WTC11 (cell line): Measurements from ENCODE around the gene SDHB. TPM values are rescaled to one million over a fixed set of nuclear protein-coding genes. Genes with fewer than 3 reads are reported as not detected.

Experiments
- ATAC-seq: fragments of 200-7000 bp; cut with Tn5 transposase; 2 replicates; pipeline ENCODE4 v1.10.0; 2021; ENCODE audit warnings: mild to moderate bottlenecking, moderate library complexity
- CTCF ChIA-PET: fragments of 300-600 bp; sonication (Branson Sonifier 250); formaldehyde crosslinking; loops from one replicate; lab custom pipeline; 2021; ENCODE audit warnings: antibody characterized with exemption; lab: Charles Lee
- POLR2A ChIA-PET: fragments of 350-600 bp; sonication (Branson Sonifier 250); formaldehyde crosslinking; loops from one replicate; lab custom pipeline; 2021; ENCODE audit warnings: antibody characterized with exemption; lab: Charles Lee
- DNase-seq: peaks from one replicate; pipeline ENCODE4 v3.0.0; 2021; ENCODE audit warnings: low spot score
- H3K27ac Mint-ChIP-seq: 2 replicates; pipeline ENCODE4 v1.8.0; 2021; ENCODE audit warnings: mixed read lengths
- H3K27me3 Mint-ChIP-seq: 2 replicates; pipeline ENCODE4 v1.8.0; 2021; ENCODE audit warnings: low read depth, mild to moderate bottlenecking, moderate library complexity, mixed read lengths
- H3K36me3 Mint-ChIP-seq: 2 replicates; pipeline ENCODE4 v1.8.0; 2021; ENCODE audit warnings: mixed read lengths
- H3K4me1 Mint-ChIP-seq: 2 replicates; pipeline ENCODE4 v1.8.0; 2022; ENCODE audit warnings: mixed read lengths
- H3K4me3 Mint-ChIP-seq: 2 replicates; pipeline ENCODE4 v1.8.0; 2021; ENCODE audit warnings: mild to moderate bottlenecking, moderate library complexity, mixed read lengths
- H3K9me3 Mint-ChIP-seq: 2 replicates; pipeline ENCODE4 v1.8.0; 2021; ENCODE audit warnings: mixed read lengths
- CDX4 ChIP-seq: fragments of 250-450 bp; sonication (Bioruptor Pico); IDR thresholded peaks from 2 replicates; pipeline ENCODE4 v1.9.0; 2021; ENCODE audit warnings: moderate library complexity, mild to moderate bottlenecking, inconsistent platforms, borderline replicate concordance
- CREB1 ChIP-seq: sonication (generic); formaldehyde crosslinking; IDR thresholded peaks from 2 replicates; pipeline ENCODE4 v1.8.0; 2023; ENCODE audit warnings: mild to moderate bottlenecking, missing genetic modification reagents
- E2F1 ChIP-seq: sonication (generic); formaldehyde crosslinking; IDR thresholded peaks from 2 replicates; pipeline ENCODE4 v1.8.0; 2022; ENCODE audit warnings: mild to moderate bottlenecking, missing genetic modification reagents
- GABPB1 ChIP-seq: sonication (generic); formaldehyde crosslinking; IDR thresholded peaks from 2 replicates; pipeline ENCODE4 v1.8.1; 2023; ENCODE audit warnings: mild to moderate bottlenecking, missing genetic modification reagents
- GRHL2 ChIP-seq: fragments of 250-450 bp; sonication (Bioruptor Pico); IDR thresholded peaks from 2 replicates; pipeline ENCODE4 v1.8.0; 2022; ENCODE audit warnings: mild to moderate bottlenecking, moderate library complexity; ENCODE audit not compliant: insufficient replicate concordance, severe bottlenecking
- HMGA2 ChIP-seq: fragments of 250-450 bp; sonication (Bioruptor Pico); IDR thresholded peaks from 2 replicates; pipeline ENCODE4 v1.4.0; 2021; ENCODE audit warnings: mild to moderate bottlenecking, moderate library complexity
- NFYB ChIP-seq: sonication (generic); formaldehyde crosslinking; conservative IDR thresholded peaks from 2 replicates; pipeline ENCODE4 v1.8.0; 2022; ENCODE audit warnings: low read depth, missing genetic modification reagents
- NR1H2 ChIP-seq: sonication (generic); formaldehyde crosslinking; IDR thresholded peaks from 2 replicates; pipeline ENCODE4 v1.9.0; 2021; ENCODE audit warnings: mild to moderate bottlenecking, moderate library complexity, missing genetic modification reagents
- NR3C1 ChIP-seq: sonication (generic); formaldehyde crosslinking; conservative IDR thresholded peaks from 2 replicates; pipeline ENCODE4 v1.8.1; 2023; ENCODE audit warnings: low read depth, mild to moderate bottlenecking, missing genetic modification reagents
- OVOL2 ChIP-seq: fragments of 250-450 bp; sonication (Bioruptor Pico); IDR thresholded peaks from 2 replicates; pipeline ENCODE4 v1.9.0; 2021; ENCODE audit warnings: mild to moderate bottlenecking, borderline replicate concordance
- PREB ChIP-seq: sonication (generic); formaldehyde crosslinking; IDR thresholded peaks from 2 replicates; pipeline ENCODE4 v1.8.1; 2022; ENCODE audit warnings: mild to moderate bottlenecking, missing genetic modification reagents, moderate library complexity, borderline replicate concordance
- RELA ChIP-seq: sonication (generic); formaldehyde crosslinking; IDR thresholded peaks from 2 replicates; pipeline ENCODE4 v1.8.1; 2022; ENCODE audit warnings: missing genetic modification reagents, mild to moderate bottlenecking, borderline replicate concordance
- RORB ChIP-seq: fragments of 250-450 bp; sonication (Bioruptor Pico); IDR thresholded peaks from 2 replicates; pipeline ENCODE4 v1.9.0; 2021; ENCODE audit warnings: mild to moderate bottlenecking
- TEAD4 ChIP-seq: sonication (generic); formaldehyde crosslinking; IDR thresholded peaks from 2 replicates; pipeline ENCODE4 v1.8.0; 2022; ENCODE audit warnings: mild to moderate bottlenecking, missing genetic modification reagents
- TP53 ChIP-seq: sonication (generic); formaldehyde crosslinking; IDR thresholded peaks from 2 replicates; pipeline ENCODE4 v1.8.1; 2023; ENCODE audit warnings: mild to moderate bottlenecking, missing genetic modification reagents
- ZNF121 ChIP-seq: sonication (generic); formaldehyde crosslinking; IDR thresholded peaks from 2 replicates; pipeline ENCODE4 v1.8.0; 2023; ENCODE audit warnings: missing genetic modification reagents
- ZNF232 ChIP-seq: sonication (generic); formaldehyde crosslinking; IDR thresholded peaks from 2 replicates; pipeline ENCODE4 v1.8.0; 2022; ENCODE audit warnings: mild to moderate bottlenecking, missing genetic modification reagents
- ZNF263 ChIP-seq: sonication (generic); formaldehyde crosslinking; IDR thresholded peaks from 2 replicates; pipeline ENCODE4 v1.8.1; 2022; ENCODE audit warnings: low read depth, mild to moderate bottlenecking, moderate library complexity, missing genetic modification reagents
- ZNF281 ChIP-seq: sonication (generic); formaldehyde crosslinking; IDR thresholded peaks from 2 replicates; pipeline ENCODE4 v1.8.0; 2023; ENCODE audit warnings: mild to moderate bottlenecking, missing genetic modification reagents
- ZNF317 ChIP-seq: sonication (generic); formaldehyde crosslinking; IDR thresholded peaks from 2 replicates; pipeline ENCODE4 v1.8.1; 2023; ENCODE audit warnings: low read depth, mild to moderate bottlenecking, moderate library complexity, missing genetic modification reagents, borderline replicate concordance
- ZNF396 ChIP-seq: fragments of 250-450 bp; sonication (Bioruptor Pico); IDR thresholded peaks from 2 replicates; pipeline ENCODE4 v1.8.0; 2021; ENCODE audit warnings: mild to moderate bottlenecking, moderate library complexity, borderline replicate concordance
- ZNF423 ChIP-seq: fragments of 250-450 bp; sonication (Bioruptor Pico); IDR thresholded peaks from 2 replicates; pipeline ENCODE4 v2.1.2; 2022; ENCODE audit warnings: mild to moderate bottlenecking, moderate library complexity
- ZNF671 ChIP-seq: fragments of 250-450 bp; sonication (Bioruptor Pico); IDR thresholded peaks from 2 replicates; pipeline ENCODE4 v1.8.0; 2021; ENCODE audit warnings: mild to moderate bottlenecking
- total RNA-seq: library from RNA; stranded (reverse); gene quantifications from 3 replicates; pipeline ENCODE4 v1.2.3, GENCODE V29; 2021
- TF ChIP-seq, protein P1 (sequence below): sonication (generic); formaldehyde crosslinking; IDR thresholded peaks from 2 replicates; pipeline ENCODE4 v1.8.1; 2022; ENCODE audit warnings: mild to moderate bottlenecking, moderate library complexity, missing genetic modification reagents
- TF ChIP-seq, protein P2 (sequence below): sonication (generic); formaldehyde crosslinking; IDR thresholded peaks from 2 replicates; pipeline ENCODE4 v1.8.0; 2022; ENCODE audit warnings: missing genetic modification reagents

The SDHB gene
- total RNA-seq, 1 experiment from 2014 or later: 89.5 TPM

- no peak for TF ChIP-seq GRHL2
- no peak for TF ChIP-seq ZNF423 (CRISPR knock-in tag)
- TF ChIP-seq RORB (CRISPR knock-in tag): no peak
- TF ChIP-seq, all 79 proteins: peak for 0
Observed at GRCh38 chr1:17082761-17083160, 28.9 kb upstream of the SDHB start (continued).

DNA sequence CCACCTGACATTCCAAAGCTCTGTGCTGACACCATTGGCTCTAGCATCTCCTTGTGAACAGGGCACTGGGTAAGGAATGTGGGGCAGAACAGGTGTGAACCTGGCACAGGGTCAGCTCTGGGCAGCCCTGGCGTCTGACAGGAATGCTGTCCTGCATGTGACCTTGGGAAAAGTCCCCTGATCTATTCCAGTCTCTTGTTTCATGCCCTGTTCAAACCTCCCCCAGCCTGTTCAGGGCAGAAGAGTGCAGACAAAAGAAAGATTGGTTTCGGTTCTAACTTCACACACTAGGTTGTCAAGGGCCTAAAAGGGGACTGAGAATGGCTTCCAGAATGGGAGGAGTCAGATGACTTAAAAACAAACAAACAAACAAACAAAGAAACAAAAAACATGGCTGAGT is 27.6 kb upstream of the SDHB start:
- H3K27ac Mint-ChIP-seq: no peak overlapping the region; the same call in 1 of the 2 replicates
- no peak overlapping the region for H3K4me3 Mint-ChIP-seq
- H3K27me3 Mint-ChIP-seq: no peaks in the 10 kb centered on the region; the same call in 1 of the 2 replicates
- 0 out of 2 replicates have a peak, but pooled peaks cover 3% of the 10 kb centered on the region for H3K4me1 Mint-ChIP-seq
- no peaks in the 10 kb centered on the region for H3K36me3 Mint-ChIP-seq
- DNase-seq: no peak
- ATAC-seq: no peak
- ChIA-PET CTCF (no interaction called here), POLR2A (no interaction called here)
- H3K9me3 Mint-ChIP-seq: 0 out of 2 replicates have a peak, but pooled peaks cover 3% of the 10 kb centered on the region
- TF ChIP-seq HMGA2 (CRISPR knock-in tag) (no peak), NR1H2 (CRISPR knock-in tag) (no peak), ZNF317 (no peak), ZNF121 (CRISPR knock-in tag) (no peak), TP53 (no peak), PREB (CRISPR knock-in tag) (no peak), TEAD4 (CRISPR knock-in tag) (no peak), NFYB (CRISPR knock-in tag) (no peak), CDX4 (CRISPR knock-in tag) (no peak), GABPB1 (CRISPR knock-in tag) (no peak), ZNF263 (CRISPR knock-in tag) (no peak)

DNA sequence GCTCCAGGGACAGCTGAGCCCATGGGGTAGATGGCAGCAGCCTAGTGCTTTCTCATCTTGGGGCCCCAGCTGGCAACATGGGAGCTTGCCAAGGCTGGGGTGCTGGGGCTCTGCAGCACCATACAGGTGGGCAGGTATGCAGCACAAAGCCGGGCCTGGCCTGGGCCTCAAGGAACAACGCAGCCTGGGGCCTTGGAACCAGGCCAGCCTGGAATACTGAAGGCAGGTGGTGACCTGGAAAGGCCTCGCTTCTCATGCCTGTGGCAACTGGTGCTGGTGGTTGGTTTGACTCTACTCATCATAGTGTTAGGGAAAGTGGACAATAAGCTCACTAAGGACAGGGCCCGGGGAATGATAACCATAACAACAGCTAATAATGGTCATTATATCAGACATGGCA is 27.0 kb upstream of the SDHB start:
- Mint-ChIP-seq H3K36me3 (no peaks in the 10 kb centered on the region), H3K4me1 (0 out of 2 replicates have a peak, but pooled peaks cover 3% of the 10 kb centered on the region), H3K27ac (no peak overlapping the region), H3K27me3 (no peaks in the 10 kb centered on the region; the same call in 1 of the 2 replicates), H3K4me3 (no peak overlapping the region), H3K9me3 (0 out of 2 replicates have a peak, but pooled peaks cover 3% of the 10 kb centered on the region)
- DNase-seq (no peak), ATAC-seq (no peak)
- POLR2A ChIA-PET: no interaction called here
- CTCF ChIA-PET: no interaction called here
- no peak for TF ChIP-seq ZNF281
- TF ChIP-seq, protein P1, sequence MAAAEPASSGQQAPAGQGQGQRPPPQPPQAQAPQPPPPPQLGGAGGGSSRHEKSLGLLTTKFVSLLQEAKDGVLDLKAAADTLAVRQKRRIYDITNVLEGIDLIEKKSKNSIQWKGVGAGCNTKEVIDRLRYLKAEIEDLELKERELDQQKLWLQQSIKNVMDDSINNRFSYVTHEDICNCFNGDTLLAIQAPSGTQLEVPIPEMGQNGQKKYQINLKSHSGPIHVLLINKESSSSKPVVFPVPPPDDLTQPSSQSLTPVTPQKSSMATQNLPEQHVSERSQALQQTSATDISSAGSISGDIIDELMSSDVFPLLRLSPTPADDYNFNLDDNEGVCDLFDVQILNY: no peak
- TF ChIP-seq ZNF671: no peak
- TF ChIP-seq NR3C1 (CRISPR knock-in tag): no peak
- no peak for TF ChIP-seq E2F1 (CRISPR knock-in tag)
- no peak for TF ChIP-seq ZNF396 (CRISPR knock-in tag)
- TF ChIP-seq, protein P2, sequence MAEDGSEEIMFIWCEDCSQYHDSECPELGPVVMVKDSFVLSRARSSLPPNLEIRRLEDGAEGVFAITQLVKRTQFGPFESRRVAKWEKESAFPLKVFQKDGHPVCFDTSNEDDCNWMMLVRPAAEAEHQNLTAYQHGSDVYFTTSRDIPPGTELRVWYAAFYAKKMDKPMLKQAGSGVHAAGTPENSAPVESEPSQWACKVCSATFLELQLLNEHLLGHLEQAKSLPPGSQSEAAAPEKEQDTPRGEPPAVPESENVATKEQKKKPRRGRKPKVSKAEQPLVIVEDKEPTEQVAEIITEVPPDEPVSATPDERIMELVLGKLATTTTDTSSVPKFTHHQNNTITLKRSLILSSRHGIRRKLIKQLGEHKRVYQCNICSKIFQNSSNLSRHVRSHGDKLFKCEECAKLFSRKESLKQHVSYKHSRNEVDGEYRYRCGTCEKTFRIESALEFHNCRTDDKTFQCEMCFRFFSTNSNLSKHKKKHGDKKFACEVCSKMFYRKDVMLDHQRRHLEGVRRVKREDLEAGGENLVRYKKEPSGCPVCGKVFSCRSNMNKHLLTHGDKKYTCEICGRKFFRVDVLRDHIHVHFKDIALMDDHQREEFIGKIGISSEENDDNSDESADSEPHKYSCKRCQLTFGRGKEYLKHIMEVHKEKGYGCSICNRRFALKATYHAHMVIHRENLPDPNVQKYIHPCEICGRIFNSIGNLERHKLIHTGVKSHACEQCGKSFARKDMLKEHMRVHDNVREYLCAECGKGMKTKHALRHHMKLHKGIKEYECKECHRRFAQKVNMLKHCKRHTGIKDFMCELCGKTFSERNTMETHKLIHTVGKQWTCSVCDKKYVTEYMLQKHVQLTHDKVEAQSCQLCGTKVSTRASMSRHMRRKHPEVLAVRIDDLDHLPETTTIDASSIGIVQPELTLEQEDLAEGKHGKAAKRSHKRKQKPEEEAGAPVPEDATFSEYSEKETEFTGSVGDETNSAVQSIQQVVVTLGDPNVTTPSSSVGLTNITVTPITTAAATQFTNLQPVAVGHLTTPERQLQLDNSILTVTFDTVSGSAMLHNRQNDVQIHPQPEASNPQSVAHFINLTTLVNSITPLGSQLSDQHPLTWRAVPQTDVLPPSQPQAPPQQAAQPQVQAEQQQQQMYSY (CRISPR knock-in tag): no peak
- TF ChIP-seq ZNF232: no peak
- no peak for TF ChIP-seq CREB1 (CRISPR knock-in tag)
- no peak for TF ChIP-seq OVOL2 (CRISPR knock-in tag)
- no peak for TF ChIP-seq RELA (CRISPR knock-in tag)
